Esophagus muscularis mucosa (tissue), 4 donors: ENCODE data around the gene L3MBTL4. TPM values are rescaled to one million over a fixed set of nuclear protein-coding genes. Genes with fewer than 3 reads are reported as not detected.

Source experiments
- DNase-seq: peaks from one replicate; pipeline ENCODE4 v3.0.0-alpha.2; 2017; ENCODE audit errors: extremely low spot score
- H3K27ac ChIP-seq, 4 donors: fragments of 200-600 bp; sonication (generic); replicated peaks in 1 of 4; 1 replicate in 3 of 4; 2 replicates in 1 of 4; pipeline ENCODE4 v1.5.1; 2016 to 2019; ENCODE audit warnings: mild to moderate bottlenecking in 1 of 4
- H3K27me3 ChIP-seq, 4 donors: fragments of 200-600 bp; sonication (generic); one replicate each; pipeline versions ENCODE4 v1.5.1 to v1.6.0; 2016 to 2019
- H3K36me3 ChIP-seq, 4 donors: fragments of 200-600 bp; sonication (generic); one replicate each; pipeline ENCODE4 v1.5.1; 2016 to 2019
- H3K4me1 ChIP-seq, 4 donors: fragments of 200-600 bp; sonication (generic); one replicate each; pipeline ENCODE4 v1.5.1; 2016 to 2019
- H3K4me3 ChIP-seq, 4 donors: fragments of 200-600 bp; sonication (generic); 1 replicate in 2 of 4; 2 replicates in 2 of 4; pipeline ENCODE4 v1.5.1; 2016 to 2019; ENCODE audit warnings: mild to moderate bottlenecking in 4 of 4, moderate library complexity in 1 of 4
- H3K9me3 ChIP-seq, 4 donors: fragments of 200-600 bp; sonication (generic); 1 replicate in 3 of 4; 2 replicates in 1 of 4; pipeline ENCODE4 v1.5.1; 2016 to 2019
- EP300 ChIP-seq: sonication (generic); formaldehyde crosslinking; IDR thresholded peaks from one replicate; pipeline ENCODE4 v1.6.1; 2017; ENCODE audit warnings: antibody characterized with exemption
- POLR2A ChIP-seq: fragments of 450-650 bp; IDR thresholded peaks from one replicate; pipeline ENCODE4 v1.6.1; 2017; ENCODE audit warnings: antibody characterized with exemption, moderate library complexity, mild to moderate bottlenecking, low read depth
- POLR2AphosphoS5 ChIP-seq, 2 donors: sonication (generic); formaldehyde crosslinking; IDR thresholded peaks; one replicate each; pipeline ENCODE4 v1.6.1; 2017; ENCODE audit warnings: antibody characterized with exemption in 2 of 2
- WGBS: methylation state at CpG from one replicate; pipeline ENCODE4 v1.1.5; 2018; 5-methylcytosine and 5-hydroxymethylcytosine counted together
- intact Hi-C: fragments of 100-400 bp; cut with DNase I; formaldehyde crosslinking; loops from one replicate; pipeline ENCODE4 v1.15.1; 2023
- total RNA-seq, 4 donors: library from RNA; depleted of rRNA; stranded (reverse); fragments of >200 nt; gene quantifications; one replicate each; pipeline versions ENCODE4 v1.1.0 to v1.2.1, GENCODE V29; 2016
- TF ChIP-seq, protein P1 (sequence below), 3 experiments: fragments of 200-600 bp in 2 of 3; fragments of 450-650 bp in 1 of 3; sonication (generic) in 2 of 3; IDR thresholded peaks; one replicate each; pipeline ENCODE4 v1.5.1; 2017 to 2019; ENCODE audit warnings: antibody characterized with exemption in 3 of 3, mild to moderate bottlenecking in 2 of 3, moderate library complexity in 1 of 3

Gene L3MBTL4
- total RNA-seq, 4 donors from 2014 or later = 1.0 to 2.9 (median 1.6) TPM

GRCh38 chr18:6031442-6031841 is 383.3 kb downstream of the L3MBTL4 start:
- WGBS = 85% methylated on average over 2 of the region's 2 CpGs
- H3K4me3 ChIP-seq = no peak overlapping the region
- TF ChIP-seq, protein P1, sequence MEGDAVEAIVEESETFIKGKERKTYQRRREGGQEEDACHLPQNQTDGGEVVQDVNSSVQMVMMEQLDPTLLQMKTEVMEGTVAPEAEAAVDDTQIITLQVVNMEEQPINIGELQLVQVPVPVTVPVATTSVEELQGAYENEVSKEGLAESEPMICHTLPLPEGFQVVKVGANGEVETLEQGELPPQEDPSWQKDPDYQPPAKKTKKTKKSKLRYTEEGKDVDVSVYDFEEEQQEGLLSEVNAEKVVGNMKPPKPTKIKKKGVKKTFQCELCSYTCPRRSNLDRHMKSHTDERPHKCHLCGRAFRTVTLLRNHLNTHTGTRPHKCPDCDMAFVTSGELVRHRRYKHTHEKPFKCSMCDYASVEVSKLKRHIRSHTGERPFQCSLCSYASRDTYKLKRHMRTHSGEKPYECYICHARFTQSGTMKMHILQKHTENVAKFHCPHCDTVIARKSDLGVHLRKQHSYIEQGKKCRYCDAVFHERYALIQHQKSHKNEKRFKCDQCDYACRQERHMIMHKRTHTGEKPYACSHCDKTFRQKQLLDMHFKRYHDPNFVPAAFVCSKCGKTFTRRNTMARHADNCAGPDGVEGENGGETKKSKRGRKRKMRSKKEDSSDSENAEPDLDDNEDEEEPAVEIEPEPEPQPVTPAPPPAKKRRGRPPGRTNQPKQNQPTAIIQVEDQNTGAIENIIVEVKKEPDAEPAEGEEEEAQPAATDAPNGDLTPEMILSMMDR (IDR thresholded peaks at IDR 0.05) = no peak
- TF ChIP-seq POLR2A = no peak
- no peak for TF ChIP-seq POLR2AphosphoS5 (IDR thresholded peaks at IDR 0.05)
- no peak for TF ChIP-seq EP300

DNA sequence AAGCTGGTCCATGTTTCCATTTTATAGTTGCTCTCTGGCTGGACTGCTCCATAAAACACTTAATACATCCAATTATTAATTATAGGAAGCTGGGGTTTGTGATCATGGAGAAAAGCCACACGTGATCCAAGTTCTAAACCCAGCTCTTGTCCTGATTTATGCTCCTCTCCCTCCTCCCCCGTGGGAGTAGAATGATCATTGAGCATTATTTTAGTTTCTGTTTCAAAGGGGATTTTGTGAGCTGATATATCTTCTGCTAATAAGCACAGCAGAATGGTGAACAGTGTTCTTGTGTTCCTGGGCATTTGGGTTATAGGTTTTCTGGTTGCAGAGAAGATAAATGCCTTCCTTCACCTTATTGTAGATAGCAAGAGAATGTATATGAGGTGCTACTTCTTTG is 383.7 kb downstream of the L3MBTL4 start:
- intact Hi-C loops = no loop called here
- Histone ChIP-seq H3K27ac (no peak overlapping the region), H3K4me3 (no peak overlapping the region), H3K9me3 (peaks cover 0 to 5% (median 2%) of the 10 kb centered on the region in 4 donors), H3K27me3 (no peaks in the 10 kb centered on the region), H3K4me1 (no peaks in the 10 kb centered on the region), H3K36me3 (no peaks in the 10 kb centered on the region)
- WGBS = 68% methylated on average over 2 of the region's 2 CpGs
- no peak for DNase-seq
- no peak for TF ChIP-seq POLR2AphosphoS5 (IDR thresholded peaks at IDR 0.05)
- TF ChIP-seq EP300 = no peak
- no peak for TF ChIP-seq POLR2A
- TF ChIP-seq, protein P1 (IDR thresholded peaks at IDR 0.05) = no peak

More at GRCh38 chr18:6031442-6031841, 383.3 kb downstream of the L3MBTL4 start:
- intact Hi-C loops = no loop called here
- no peak for DNase-seq
- no peaks in the 10 kb centered on the region for H3K4me1 ChIP-seq
- no peaks in the 10 kb centered on the region for H3K36me3 ChIP-seq
- H3K27ac ChIP-seq = no peak overlapping the region
- no peaks in the 10 kb centered on the region for H3K27me3 ChIP-seq
- peaks cover 0 to 9% (median 5%) of the 10 kb centered on the region in 4 donors for H3K9me3 ChIP-seq

- TF ChIP-seq, protein P1 (IDR thresholded peaks at IDR 0.05) = no peak
- TF ChIP-seq EP300 = no peak
- TF ChIP-seq POLR2A = no peak
- TF ChIP-seq POLR2AphosphoS5 (IDR thresholded peaks at IDR 0.05) = no peak
- intact Hi-C loops = no loop called here
Measured at GRCh38 chr18:6024745-6025248, 389.9 kb downstream of the L3MBTL4 start.

DNA sequence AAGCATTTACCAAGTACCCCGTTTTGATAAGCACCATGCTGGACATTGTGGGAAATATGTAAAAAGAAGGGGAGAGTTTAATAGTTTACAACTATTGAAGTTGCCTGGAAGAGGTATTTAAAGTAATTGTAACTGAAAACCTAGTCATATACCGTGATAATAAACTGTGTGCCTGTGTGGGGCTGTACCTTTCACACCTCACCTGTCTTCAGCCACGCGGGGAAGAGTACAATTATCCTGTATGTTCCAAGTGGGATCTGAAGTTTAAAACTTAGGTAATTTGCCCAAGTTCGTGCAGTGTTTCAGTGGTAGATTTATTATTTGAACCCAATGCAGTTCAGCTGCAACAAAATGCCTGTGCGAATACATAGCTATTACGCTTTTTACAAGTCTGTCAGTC is 391.2 kb downstream of the L3MBTL4 start:
- DNase-seq = no peak
- TF ChIP-seq EP300 = no peak
- TF ChIP-seq POLR2AphosphoS5 (IDR thresholded peaks at IDR 0.05) = no peak
- TF ChIP-seq, protein P1 (IDR thresholded peaks at IDR 0.05) = no peak
- TF ChIP-seq POLR2A = no peak
- Histone ChIP-seq H3K27me3 (no peaks in the 10 kb centered on the region), H3K9me3 (no peaks in the 10 kb centered on the region), H3K4me1 (no peaks in the 10 kb centered on the region), H3K4me3 (no peak overlapping the region), H3K36me3 (no peaks in the 10 kb centered on the region), H3K27ac (no peak overlapping the region)
- WGBS = 93% methylated on average over 7 of the region's 7 CpGs
- intact Hi-C loops = no loop called here

More at GRCh38 chr18:6024745-6025248, 389.9 kb downstream of the L3MBTL4 start:
- no peak for DNase-seq
- Histone ChIP-seq H3K27me3 (no peaks in the 10 kb centered on the region), H3K36me3 (no peaks in the 10 kb centered on the region), H3K27ac (no peak overlapping the region), H3K4me3 (no peak overlapping the region), H3K4me1 (no peaks in the 10 kb centered on the region), H3K9me3 (no peaks in the 10 kb centered on the region)
- 82% methylated on average over 2 of the region's 2 CpGs for WGBS

DNA sequence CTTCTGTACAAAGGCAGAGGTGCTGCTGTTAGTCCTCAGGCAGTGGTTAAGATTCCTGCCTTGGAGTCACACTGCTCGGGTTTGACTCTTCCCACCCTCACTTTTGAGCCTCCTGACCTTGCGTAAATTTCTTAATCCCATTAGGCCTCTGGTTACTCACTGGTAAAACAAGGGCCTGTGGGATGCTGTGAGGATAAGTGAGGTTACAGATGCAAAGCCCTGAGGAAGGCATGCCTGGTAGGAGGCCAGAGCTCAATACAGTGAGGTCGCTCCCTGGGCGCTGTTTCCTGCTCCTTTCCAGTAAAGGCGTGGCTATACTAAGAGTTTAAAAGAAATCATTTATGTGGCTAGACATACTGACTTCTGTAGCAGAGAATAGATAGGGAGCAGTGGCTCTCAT is 391.9 kb downstream of the L3MBTL4 start:
- intact Hi-C loops = no loop called here
- no peaks in the 10 kb centered on the region for H3K27me3 ChIP-seq
- no peaks in the 10 kb centered on the region for H3K36me3 ChIP-seq
- TF ChIP-seq, protein P1 (IDR thresholded peaks at IDR 0.05) = no peak
- TF ChIP-seq POLR2A = no peak
- WGBS = 79% methylated on average over 5 of the region's 5 CpGs
- no peak for DNase-seq
- H3K9me3 ChIP-seq = no peaks in the 10 kb centered on the region
- no peak overlapping the region for H3K4me3 ChIP-seq
- no peak overlapping the region for H3K27ac ChIP-seq
- no peaks in the 10 kb centered on the region for H3K4me1 ChIP-seq
